HepG2 (cell line): ENCODE measurements around the gene STX1B. TPM values are rescaled to one million over a fixed set of nuclear protein-coding genes. Genes with fewer than 3 reads are reported as not detected.

Experiments
- CREB1 ChIP-seq, 2 experiments: fragments of 450-650 bp in 1 of 2; IDR thresholded peaks; 2 replicates each; pipeline ENCODE4 v1.6.1; 2016 to 2017; ENCODE audit warnings: control low read depth in 1 of 2, mild to moderate bottlenecking in 1 of 2, missing compliant biosample characterization in 1 of 2, missing genetic modification characterization in 1 of 2
- FIP1L1 ChIP-seq: fragments of 200-400 bp; formaldehyde crosslinking; IDR thresholded peaks from 2 replicates; pipeline ENCODE4 v1.6.1; 2018; ENCODE audit warnings: low read depth, mild to moderate bottlenecking, low read length, moderate library complexity, borderline replicate concordance; ENCODE audit not compliant: insufficient read depth
- GABPA ChIP-seq, 2 experiments: IDR thresholded peaks; 2 replicates each; pipeline ENCODE4 v1.6.1; 2011 to 2016; ENCODE audit warnings: low read depth in 2 of 2, low read length in 1 of 2, missing biosample characterization in 1 of 2, missing genetic modification characterization in 1 of 2
- JARID2 ChIP-seq: sonication (generic); formaldehyde crosslinking; IDR thresholded peaks from 2 replicates; pipeline ENCODE4 v1.8.1; 2023; ENCODE audit warnings: missing genetic modification reagents, inconsistent platforms; ENCODE audit not compliant: insufficient replicate concordance
- KLF9 ChIP-seq: IDR thresholded peaks from 2 replicates; pipeline ENCODE4 v1.6.1; 2016; ENCODE audit warnings: low read depth
- MAFG ChIP-seq: sonication (generic); formaldehyde crosslinking; IDR thresholded peaks from 2 replicates; pipeline ENCODE4 v1.5.1; 2020; ENCODE audit warnings: mild to moderate bottlenecking, missing genetic modification reagents
- MXI1 ChIP-seq: IDR thresholded peaks from 3 replicates; pipeline ENCODE4 v1.6.1; 2012; ENCODE audit warnings: low read depth, low read length, inconsistent platforms, borderline replicate concordance
- POGZ ChIP-seq: sonication (generic); formaldehyde crosslinking; IDR thresholded peaks from 2 replicates; pipeline ENCODE4 v1.4.0; 2020; ENCODE audit warnings: mild to moderate bottlenecking, missing genetic modification reagents
- PRPF4 ChIP-seq: fragments of 200-400 bp; formaldehyde crosslinking; IDR thresholded peaks from 2 replicates; pipeline ENCODE4 v1.6.1; 2016; ENCODE audit warnings: low read length, low read depth; ENCODE audit not compliant: poor library complexity, severe bottlenecking
- SATB2 ChIP-seq: sonication (generic); formaldehyde crosslinking; IDR thresholded peaks from 2 replicates; pipeline ENCODE4 v1.5.0; 2020; ENCODE audit warnings: missing genetic modification reagents
- SP4 ChIP-seq: sonication (generic); formaldehyde crosslinking; IDR thresholded peaks from 2 replicates; pipeline ENCODE4 v1.8.1; 2023; ENCODE audit warnings: mild to moderate bottlenecking, missing genetic modification reagents
- THYN1 ChIP-seq: sonication (generic); formaldehyde crosslinking; IDR thresholded peaks from 2 replicates; pipeline ENCODE4 v1.8.1; 2023; ENCODE audit warnings: low read depth, mild to moderate bottlenecking, moderate library complexity, missing genetic modification reagents, borderline replicate concordance
- ZNF337 ChIP-seq: sonication (generic); formaldehyde crosslinking; IDR thresholded peaks from 2 replicates; pipeline ENCODE4 v1.5.1; 2020; ENCODE audit warnings: missing genetic modification reagents, low read depth, mild to moderate bottlenecking, borderline replicate concordance
- ZNF687 ChIP-seq: sonication (generic); formaldehyde crosslinking; IDR thresholded peaks from 2 replicates; pipeline ENCODE4 v1.5.1; 2020; ENCODE audit warnings: mild to moderate bottlenecking, missing genetic modification reagents, moderate library complexity
- polyA plus RNA-seq, 8 experiments: library from polyadenylated mRNA; depleted of rRNA in 3 of 8; stranded (reverse) in 7 of 8; unstranded in 1 of 8; fragments of >200 nt; fragmentation: Illumina TruSeq in 4 of 8; extraction: Trizol in 4 of 8; gene quantifications; 2 replicates each; pipeline versions ENCODE4 v1.2.1 to v1.2.3, GENCODE V29; 2011 to 2016; ENCODE audit warnings: low read depth in 4 of 8, missing spikeins in 1 of 8, mixed read lengths in 1 of 8; ENCODE audit not compliant: insufficient read depth in 1 of 8
- total RNA-seq, 5 experiments: library from RNA; depleted of rRNA; stranded (reverse); fragments of >200 nt; fragmentation: Illumina TruSeq; extraction: Trizol; gene quantifications; 2 replicates each; pipeline ENCODE4 v1.2.3, GENCODE V29; 2016; ENCODE audit warnings: low read depth in 1 of 5
- TF ChIP-seq, protein P1 (sequence below): sonication (generic); formaldehyde crosslinking; IDR thresholded peaks from 2 replicates; pipeline ENCODE4 v1.8.1; 2023; ENCODE audit warnings: mild to moderate bottlenecking, moderate library complexity, missing genetic modification reagents
- TF ChIP-seq, protein P2 (sequence below): sonication (generic); formaldehyde crosslinking; IDR thresholded peaks from 2 replicates; pipeline ENCODE4 v1.4.0; 2020; ENCODE audit warnings: mild to moderate bottlenecking, missing genetic modification reagents, borderline replicate concordance

The STX1B gene
- total and polyA plus RNA-seq, 2 of the 13 experiments (the other 11 are each of a cell fraction or from before 2014, with no cell fraction given) = 2.1 to 3.0 TPM

- peak; percentile 70; the same call in 1 of the 2 replicates for TF ChIP-seq ZNF687 (CRISPR knock-in tag)
- no peak for TF ChIP-seq SP4 (CRISPR knock-in tag)
- TF ChIP-seq, protein P1, sequence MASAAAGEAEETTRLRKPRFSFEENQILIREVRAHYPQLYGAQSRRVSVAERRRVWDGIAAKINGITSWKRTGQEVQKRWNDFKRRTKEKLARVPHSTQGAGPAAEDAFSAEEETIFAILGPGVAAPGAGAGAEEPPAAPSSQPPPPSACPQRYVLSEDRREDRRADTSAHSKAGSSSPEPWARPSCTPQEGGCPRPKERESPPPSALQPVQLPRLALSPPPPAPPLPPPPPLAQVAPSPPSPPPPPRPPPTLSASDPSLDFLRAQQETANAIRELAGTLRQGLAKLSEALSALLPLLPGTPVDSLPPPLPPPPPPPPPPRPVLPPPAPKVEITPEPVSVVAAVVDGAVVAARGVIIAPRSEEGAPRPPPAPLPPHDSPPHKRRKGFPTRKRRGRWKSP = peak; percentile 24; the same call in 1 of the 2 replicates
- no peak for TF ChIP-seq MAFG (CRISPR knock-in tag)
- TF ChIP-seq JARID2 (CRISPR knock-in tag) = no peak
- peak; percentile 59; the same call in 1 of the 3 replicates for TF ChIP-seq MXI1
- TF ChIP-seq CREB1 (IDR thresholded peaks at IDR 0.05) = no peak
- TF ChIP-seq CREB1 (CRISPR knock-in tag; IDR thresholded peaks at IDR 0.05) = no peak
- TF ChIP-seq, protein P2, sequence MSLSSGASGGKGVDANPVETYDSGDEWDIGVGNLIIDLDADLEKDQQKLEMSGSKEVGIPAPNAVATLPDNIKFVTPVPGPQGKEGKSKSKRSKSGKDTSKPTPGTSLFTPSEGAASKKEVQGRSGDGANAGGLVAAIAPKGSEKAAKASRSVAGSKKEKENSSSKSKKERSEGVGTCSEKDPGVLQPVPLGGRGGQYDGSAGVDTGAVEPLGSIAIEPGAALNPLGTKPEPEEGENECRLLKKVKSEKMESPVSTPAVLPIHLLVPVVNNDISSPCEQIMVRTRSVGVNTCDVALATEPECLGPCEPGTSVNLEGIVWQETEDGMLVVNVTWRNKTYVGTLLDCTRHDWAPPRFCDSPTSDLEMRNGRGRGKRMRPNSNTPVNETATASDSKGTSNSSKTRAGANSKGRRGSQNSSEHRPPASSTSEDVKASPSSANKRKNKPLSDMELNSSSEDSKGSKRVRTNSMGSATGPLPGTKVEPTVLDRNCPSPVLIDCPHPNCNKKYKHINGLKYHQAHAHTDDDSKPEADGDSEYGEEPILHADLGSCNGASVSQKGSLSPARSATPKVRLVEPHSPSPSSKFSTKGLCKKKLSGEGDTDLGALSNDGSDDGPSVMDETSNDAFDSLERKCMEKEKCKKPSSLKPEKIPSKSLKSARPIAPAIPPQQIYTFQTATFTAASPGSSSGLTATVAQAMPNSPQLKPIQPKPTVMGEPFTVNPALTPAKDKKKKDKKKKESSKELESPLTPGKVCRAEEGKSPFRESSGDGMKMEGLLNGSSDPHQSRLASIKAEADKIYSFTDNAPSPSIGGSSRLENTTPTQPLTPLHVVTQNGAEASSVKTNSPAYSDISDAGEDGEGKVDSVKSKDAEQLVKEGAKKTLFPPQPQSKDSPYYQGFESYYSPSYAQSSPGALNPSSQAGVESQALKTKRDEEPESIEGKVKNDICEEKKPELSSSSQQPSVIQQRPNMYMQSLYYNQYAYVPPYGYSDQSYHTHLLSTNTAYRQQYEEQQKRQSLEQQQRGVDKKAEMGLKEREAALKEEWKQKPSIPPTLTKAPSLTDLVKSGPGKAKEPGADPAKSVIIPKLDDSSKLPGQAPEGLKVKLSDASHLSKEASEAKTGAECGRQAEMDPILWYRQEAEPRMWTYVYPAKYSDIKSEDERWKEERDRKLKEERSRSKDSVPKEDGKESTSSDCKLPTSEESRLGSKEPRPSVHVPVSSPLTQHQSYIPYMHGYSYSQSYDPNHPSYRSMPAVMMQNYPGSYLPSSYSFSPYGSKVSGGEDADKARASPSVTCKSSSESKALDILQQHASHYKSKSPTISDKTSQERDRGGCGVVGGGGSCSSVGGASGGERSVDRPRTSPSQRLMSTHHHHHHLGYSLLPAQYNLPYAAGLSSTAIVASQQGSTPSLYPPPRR (CRISPR knock-in tag) = 0 out of 2 replicates have a peak, but pooled peaks have one; percentile 16
- TF ChIP-seq THYN1 = no peak
- TF ChIP-seq KLF9 = 0 out of 2 replicates have a peak, but pooled peaks have one; percentile 9
- TF ChIP-seq PRPF4 = no peak
- no peak for TF ChIP-seq SATB2 (CRISPR knock-in tag)
- no peak for TF ChIP-seq ZNF337
- 0 out of 2 replicates have a peak, but pooled peaks have one; percentile 33 for TF ChIP-seq POGZ (CRISPR knock-in tag)
- TF ChIP-seq FIP1L1 = no peak; the same call in 1 of the 2 replicates
- no peak for TF ChIP-seq GABPA (IDR thresholded peaks at IDR 0.05; ENCODE audit: low read depth, low read length)
- no peak for TF ChIP-seq GABPA (CRISPR knock-in tag; IDR thresholded peaks at IDR 0.05; ENCODE audit: low read depth)
Observed at GRCh38 chr16:30956601-30957455, 53.6 kb downstream of the STX1B start (continued).
